Stimulated activated CD8-positive, alpha-beta memory T cell treated with anti-CD3 and anti-CD28 coated beads, Interleukin-7, amount 100 ng/mL, for 1 hour (primary cell): ENCODE measurements around the gene CEP295NL.

Experiments used
- DNase-seq, 2 donors: peaks; one replicate each; pipeline ENCODE4 v3.0.0-alpha.2; 2020; ENCODE audit warnings: low read depth in 2 of 2

Gene CEP295NL

GRCh38 chr17:78865682-78866390 lies 37.2 kb downstream of the CEP295NL start:
- peak; percentile 30 to 32 for DNase-seq

- DNase-seq: no peak
Measured at GRCh38 chr17:78864117-78864516, 38.9 kb downstream of the CEP295NL start.

- no peak for DNase-seq
Measured at GRCh38 chr17:78862073-78863023, 40.7 kb downstream of the CEP295NL start.

GRCh38 chr17:78861229-78861628 lies 41.8 kb downstream of the CEP295NL start:
- DNase-seq: no peak

- no peak for DNase-seq
Measured at GRCh38 chr17:78859051-78859450, 44.0 kb downstream of the CEP295NL start.

- no peak for DNase-seq
Measured at GRCh38 chr17:78857266-78857665, 45.7 kb downstream of the CEP295NL start.

- DNase-seq: no peak
Measured at GRCh38 chr17:78855561-78856165, 47.3 kb downstream of the CEP295NL start.

GRCh38 chr17:78854508-78854907 lies 48.5 kb downstream of the CEP295NL start:
- DNase-seq: no peak

- no peak for DNase-seq
Measured at GRCh38 chr17:78853926-78854394, 49.0 kb downstream of the CEP295NL start.

- no peak for DNase-seq
Measured at GRCh38 chr17:78852709-78853121, 50.3 kb downstream of the CEP295NL start.

GRCh38 chr17:78849026-78849425 lies 54.0 kb downstream of the CEP295NL start:
- DNase-seq: no peak

GRCh38 chr17:78847052-78847451 lies 55.9 kb downstream of the CEP295NL start:
- DNase-seq: no peak

GRCh38 chr17:78844301-78845005 lies 58.5 kb downstream of the CEP295NL start:
- no peak for DNase-seq

GRCh38 chr17:78842881-78843565 lies 60.0 kb downstream of the CEP295NL start:
- DNase-seq: peak; percentile 14 to 39

GRCh38 chr17:78840780-78841611 lies 62.0 kb downstream of the CEP295NL start, which contains the start of gene USP36:
Gene USP36, minus strand, starts transcription at chr17:78840814. Its CDS starts 4,451 bp downstream, at chr17:78836363.
- DNase-seq: peak; percentile 100
